K562 (cell line): ENCODE results near the gene STK11. TPM values are rescaled to one million over a fixed set of nuclear protein-coding genes. Genes with fewer than 3 reads are reported as not detected.

Source experiments
- BDP1 ChIP-seq: IDR thresholded peaks from 3 replicates; pipeline ENCODE4 v1.6.1; 2011; ENCODE audit not compliant: insufficient read length, insufficient read depth
- CREBBP ChIP-seq: IDR thresholded peaks from one replicate; pipeline ENCODE4 v1.6.1; 2012; ENCODE audit warnings: low read depth, mild to moderate bottlenecking, control low read depth, inconsistent platforms, low read length
- E4F1 ChIP-seq: fragments of 250-450 bp; sonication (Bioruptor Pico); IDR thresholded peaks from 2 replicates; pipeline ENCODE4 v1.5.0; 2021; ENCODE audit warnings: mild to moderate bottlenecking, borderline replicate concordance
- EP300 ChIP-seq: IDR thresholded peaks from 2 replicates; pipeline ENCODE4 v1.6.1; 2012; ENCODE audit warnings: low read length, improper control_type of control experiment
- KLF1 ChIP-seq: fragments of 450-650 bp; IDR thresholded peaks from 2 replicates; pipeline ENCODE4 v1.6.1; 2016; ENCODE audit warnings: missing genetic modification characterization, missing compliant biosample characterization
- MTA1 ChIP-seq: fragments of 450-650 bp; IDR thresholded peaks from 2 replicates; pipeline ENCODE4 v1.6.1; 2017; ENCODE audit warnings: borderline replicate concordance
- NEUROD1 ChIP-seq: fragments of 150-350 bp; IDR thresholded peaks from 2 replicates; pipeline ENCODE4 v1.6.1; 2014; ENCODE audit warnings: borderline replicate concordance, low read length, low read depth; ENCODE audit not compliant: partially characterized antibody
- PTBP1 ChIP-seq: fragments of 200-400 bp; formaldehyde crosslinking; IDR thresholded peaks from 2 replicates; pipeline ENCODE4 v1.6.1; 2017; ENCODE audit warnings: low read depth, low read length
- PURB ChIP-seq: sonication (generic); formaldehyde crosslinking; IDR thresholded peaks from 2 replicates; pipeline ENCODE4 v1.9.0; 2021; ENCODE audit warnings: low read depth, mild to moderate bottlenecking, missing genetic modification reagents
- SETDB1 ChIP-seq: IDR thresholded peaks from one replicate; pipeline ENCODE4 v1.6.1; 2012; ENCODE audit warnings: low read length, control low read depth, inconsistent platforms
- ZBTB40 ChIP-seq, 2 experiments: fragments of 450-650 bp in 1 of 2; sonication (generic) in 1 of 2; formaldehyde crosslinking in 1 of 2; IDR thresholded peaks; 2 replicates each; pipeline versions ENCODE4 v1.7.1 to v1.9.0; 2016 to 2022; ENCODE audit warnings: inconsistent platforms in 1 of 2, mild to moderate bottlenecking in 1 of 2, missing genetic modification reagents in 1 of 2
- ZNF23 ChIP-seq: fragments of 250-450 bp; sonication (Bioruptor Pico); IDR thresholded peaks from 2 replicates; pipeline ENCODE4 v1.4.0; 2020; ENCODE audit warnings: mild to moderate bottlenecking
- ZNF639 ChIP-seq, 2 experiments: fragments of 200-800 bp in 1 of 2; sonication (Bioruptor generic) in 1 of 2; sonication (generic) in 1 of 2; formaldehyde crosslinking in 1 of 2; IDR thresholded peaks in 1 of 2; conservative IDR thresholded peaks in 1 of 2; 2 replicates each; pipeline versions ENCODE4 v1.5.0 to v1.6.1; 2016 to 2020; ENCODE audit warnings: missing compliant biosample characterization in 1 of 2, missing genetic modification characterization in 1 of 2, missing genetic modification reagents in 1 of 2
- ZNF644 ChIP-seq: fragments of 200-800 bp; sonication (Bioruptor generic); IDR thresholded peaks from 2 replicates; pipeline ENCODE4 v1.6.1; 2016; ENCODE audit warnings: low read depth, missing genetic modification characterization, missing compliant biosample characterization
- polyA plus RNA-seq, 8 experiments: library from polyadenylated mRNA; depleted of rRNA in 4 of 8; stranded (reverse) in 5 of 8; unstranded in 3 of 8; fragments of >200 nt; fragmentation: Nextera tagmentation in 2 of 8; fragmentation: Illumina TruSeq in 1 of 8; extraction: Ambion mirVana in 2 of 8; extraction: Trizol in 1 of 8; gene quantifications; 2 replicates each; pipeline versions ENCODE4 v1.2.1 to v1.2.3, GENCODE V29; 2011 to 2014; ENCODE audit warnings: inconsistent platforms in 1 of 8, missing spikeins in 1 of 8
- total RNA-seq, 7 experiments: library from RNA; depleted of rRNA in 6 of 7; stranded (reverse); fragments of >200 nt in 6 of 7; fragmentation: Illumina TruSeq in 2 of 7; extraction: Trizol in 2 of 7; gene quantifications; 2 replicates each; pipeline versions ENCODE4 v1.2.1 to v1.2.3, GENCODE V29; 2011 to 2021; ENCODE audit warnings: low replicate concordance in 1 of 7

STK11 gene
- total and polyA plus RNA-seq, 9 of the 15 experiments (the other 6 are each of a cell fraction or from before 2014, with no cell fraction given) = 0.15 to 96.5 (median 31.7) TPM

- TF ChIP-seq NEUROD1 (no peak), EP300 (no peak), ZBTB40 (IDR thresholded peaks at IDR 0.05) (no peak), ZBTB40 (CRISPR knock-in tag; IDR thresholded peaks at IDR 0.05) (no peak), MTA1 (no peak), BDP1 (no peak), ZNF644 (tag) (no peak), PURB (CRISPR knock-in tag) (no peak), SETDB1 (no peak), ZNF639 (CRISPR knock-in tag; conservative IDR thresholded peaks at IDR 0.05 in 1 of 2, IDR thresholded peaks at IDR 0.05 in 1 of 2) (no peak), CREBBP (no peak), KLF1 (tag) (no peak), E4F1 (no peak), ZNF23 (CRISPR knock-in tag) (no peak), PTBP1 (no peak)
Measured at GRCh38 chr19:1272423-1273262, 67.1 kb downstream of the STK11 start (continued).
